Right ventricle myocardium superior (tissue), 1 donor: ENCODE results near the gene PCYT1B. TPM values are rescaled to one million over a fixed set of nuclear protein-coding genes. Genes with fewer than 3 reads are reported as not detected.

Experiments
- ATAC-seq: fragments of 200-7000 bp; cut with Tn5 transposase; one replicate; pipeline ENCODE4 v1.9.1; 2020; ENCODE audit warnings: mild to moderate bottlenecking; ENCODE audit not compliant: poor library complexity
- DNase-seq: peaks from one replicate; pipeline ENCODE4 v3.0.0-alpha.2; 2020
- intact Hi-C: fragments of 100-400 bp; cut with DNase I; formaldehyde crosslinking; loops from one replicate; pipeline ENCODE4 v1.11.2; 2022
- total RNA-seq: library from RNA; stranded (reverse); fragmentation: NEBNext Ultra II Directional; extraction: Animal tissue kit (Norgen Biotek cat#: 25700); gene quantifications from one replicate; pipeline ENCODE4 v1.2.1, GENCODE V29; 2021
- donor health status: DM: no; HTN: yes; CAD: no; lungs with severe emphysema.

PCYT1B gene
- total RNA-seq, 1 donor from 2014 or later, result not detected

DNA sequence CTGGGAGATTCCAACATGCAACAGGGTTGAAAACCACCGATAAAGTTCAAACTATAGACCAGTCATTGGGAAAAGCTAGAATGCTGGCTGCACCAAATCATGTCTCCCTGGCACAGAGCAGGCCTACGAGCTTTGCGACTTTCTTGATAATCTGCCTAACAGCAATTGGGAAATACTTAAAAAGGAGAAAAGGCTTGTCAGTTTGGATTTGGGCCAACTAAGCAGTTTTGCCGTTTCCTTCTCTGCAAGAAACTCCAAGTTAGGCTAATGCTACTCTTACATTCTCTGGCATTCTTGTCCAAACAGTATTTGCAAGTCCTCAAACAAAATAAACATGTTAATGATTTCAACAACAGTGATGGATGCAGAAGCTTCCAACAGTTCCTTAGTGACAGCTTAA, 94.1 kb downstream of the PCYT1B start:
- intact Hi-C loops, result no loop called here
- ATAC-seq, result no peak
- no peak for DNase-seq

DNA sequence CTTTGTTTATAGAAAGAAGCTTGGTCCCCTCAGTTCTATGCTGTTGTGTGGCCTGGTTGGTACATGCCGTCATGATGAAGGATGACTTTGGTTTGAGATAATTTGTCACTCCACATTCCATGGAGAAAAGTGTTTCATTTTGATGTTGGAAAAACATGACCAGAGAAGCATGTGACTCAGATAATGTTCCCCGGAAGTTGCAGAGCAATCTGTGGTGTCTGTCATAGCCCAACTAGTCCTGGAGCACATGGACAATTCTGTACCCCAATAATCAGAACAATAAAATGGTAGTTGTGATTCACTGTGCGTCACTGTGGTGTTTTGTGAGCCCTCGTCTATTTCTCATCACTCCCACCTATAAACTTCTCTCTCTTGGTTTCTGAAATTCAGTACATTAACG, 97.0 kb downstream of the PCYT1B start:
- intact Hi-C loops, result no loop called here
- no peak for ATAC-seq
- DNase-seq, result no peak

DNA sequence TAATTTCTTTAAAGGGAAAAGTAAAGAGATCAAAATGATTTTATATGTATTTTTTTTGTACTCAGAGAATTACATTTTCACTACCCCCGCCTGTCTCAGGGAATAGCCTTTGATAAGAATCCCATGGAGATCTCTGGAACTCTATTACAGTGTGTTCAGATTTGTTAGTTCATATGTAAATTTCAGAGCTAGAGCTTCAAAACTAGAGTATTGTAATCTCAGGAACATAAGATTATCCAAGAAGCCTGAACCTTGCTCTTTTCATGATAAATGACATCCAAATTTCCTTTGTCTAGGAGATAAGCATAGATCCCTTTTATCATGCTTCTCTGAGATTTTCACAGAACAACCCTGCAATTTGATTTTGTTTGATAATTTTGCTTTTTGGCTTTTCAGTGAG, 99.2 kb downstream of the PCYT1B start:
- intact Hi-C loops, result no loop called here
- no peak for ATAC-seq
- no peak for DNase-seq

DNA sequence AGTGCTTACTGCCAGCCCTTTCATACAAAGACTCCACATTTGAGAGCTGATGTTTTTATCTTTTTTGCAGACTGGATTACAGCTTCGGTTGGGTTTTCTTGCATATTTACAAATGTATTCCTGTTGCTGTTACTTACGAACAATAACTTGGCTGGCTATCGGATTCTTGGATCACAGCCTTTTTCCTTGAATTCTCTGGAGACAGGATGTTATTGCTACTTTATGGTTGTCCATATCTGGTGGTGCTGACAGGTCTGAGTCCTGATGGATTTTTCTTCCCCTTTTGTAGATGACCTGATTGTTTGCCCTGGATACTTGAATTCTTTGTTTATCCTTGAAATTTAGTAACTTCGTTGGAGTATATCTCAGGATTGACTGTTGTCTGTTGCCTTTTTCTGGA, 104.4 kb downstream of the PCYT1B start:
- intact Hi-C loops, result no loop called here
- ATAC-seq, result no peak
- no peak for DNase-seq

DNA sequence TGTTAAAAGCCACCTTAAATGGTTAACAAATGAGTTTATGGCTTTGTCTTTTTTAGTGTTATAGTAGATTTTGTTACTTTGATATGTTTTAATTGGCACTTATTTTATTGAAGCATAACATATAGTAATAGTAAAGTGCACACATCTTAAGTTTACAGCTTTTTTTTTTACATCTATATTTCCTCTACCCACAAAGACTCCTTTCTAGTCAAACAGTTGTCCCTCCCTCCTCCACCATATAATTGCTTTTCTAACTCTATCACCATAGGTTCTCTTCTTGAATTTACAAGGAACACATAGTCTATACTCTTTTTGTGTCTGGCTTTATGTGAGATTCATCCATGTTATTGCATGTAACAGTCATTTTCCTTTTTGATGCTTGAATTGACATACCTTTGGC, 110.6 kb downstream of the PCYT1B start:
- no peak for ATAC-seq
- DNase-seq, result no peak
- intact Hi-C loops, result no loop called here

DNA sequence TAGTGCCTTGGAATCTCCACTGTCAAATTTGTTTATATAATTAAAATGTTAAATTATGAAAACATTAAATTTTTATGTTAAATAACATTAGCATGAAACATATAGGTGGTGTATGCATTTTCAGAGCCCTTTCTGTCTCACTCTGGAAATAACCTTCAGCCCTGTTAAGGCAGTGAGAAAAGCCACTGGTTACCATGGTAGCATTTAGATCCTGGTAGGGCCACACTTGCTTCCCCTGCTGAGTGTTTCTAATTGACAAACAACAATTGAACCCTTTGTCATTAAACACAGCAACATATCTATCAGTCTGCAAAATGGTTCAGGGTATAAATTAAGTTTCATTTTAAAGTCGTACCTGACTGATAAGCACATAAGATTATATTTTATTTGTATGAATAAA, 118.5 kb downstream of the PCYT1B start:
- no peak for ATAC-seq
- DNase-seq, result no peak
- intact Hi-C loops, result no loop called here

DNA sequence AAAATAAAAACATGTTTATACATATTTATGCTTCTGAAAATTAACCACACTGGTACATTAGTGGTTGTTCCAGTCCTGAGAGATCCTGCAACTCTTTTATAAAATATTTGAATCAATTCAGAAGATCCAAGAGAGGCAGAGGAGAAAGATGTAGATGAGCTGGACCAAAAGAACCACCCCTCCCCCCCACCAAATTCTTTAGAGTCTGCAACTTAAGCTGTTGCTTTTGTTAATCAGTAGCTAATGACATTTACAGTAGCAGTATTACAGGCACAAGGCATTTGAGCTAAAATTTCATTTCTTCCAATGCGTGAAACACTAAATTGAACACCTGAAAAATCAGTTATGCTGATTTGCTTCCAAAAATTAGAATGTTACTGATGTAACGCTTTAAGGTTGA, 120.5 kb downstream of the PCYT1B start:
- intact Hi-C loops, result no loop called here

DNA sequence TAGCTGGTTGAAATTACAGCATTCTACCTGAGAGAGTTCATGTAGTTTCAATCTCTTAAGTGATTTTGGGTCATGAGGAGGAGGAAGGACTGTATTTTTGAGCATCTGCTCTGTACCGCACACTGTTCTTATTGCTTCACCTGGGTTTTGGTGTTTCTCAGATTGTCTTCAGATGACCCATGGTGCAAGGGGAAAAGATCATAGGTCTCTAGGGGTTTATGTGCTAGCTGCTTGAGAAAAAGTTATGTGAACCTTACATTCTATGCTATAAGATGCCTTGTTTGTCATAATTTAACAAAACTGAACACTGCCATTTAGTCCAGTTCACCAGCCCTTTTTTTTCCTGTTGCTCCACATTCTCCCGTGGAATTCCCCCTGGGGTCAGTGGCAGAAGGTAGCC, 121.7 kb downstream of the PCYT1B start:
- ATAC-seq, result no peak
- intact Hi-C loops, result no loop called here
- no peak for DNase-seq

More for the DNA sequence above, 120.5 kb downstream of the PCYT1B start:
- ATAC-seq (no peak), DNase-seq (no peak)

DNA sequence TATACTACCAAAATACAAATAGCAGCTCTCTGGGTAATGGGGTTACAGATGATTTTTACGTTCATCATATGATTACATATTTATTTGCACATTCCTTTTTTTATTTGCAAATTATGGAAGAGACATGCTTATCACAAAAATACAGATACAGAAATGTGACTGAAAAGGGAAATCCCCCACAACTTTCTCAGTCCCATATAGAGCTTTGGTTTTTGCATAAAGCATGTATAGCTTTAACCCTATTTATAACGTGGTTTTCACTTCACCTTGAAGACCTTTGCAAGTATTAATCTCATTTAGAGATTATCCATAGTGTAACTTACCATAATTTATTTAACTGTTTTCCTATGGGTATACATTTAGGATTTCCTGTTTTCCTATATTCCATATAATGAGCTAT, 126.7 kb downstream of the PCYT1B start:
- DNase-seq (no peak), ATAC-seq (no peak)
- intact Hi-C loops, result no loop called here

DNA sequence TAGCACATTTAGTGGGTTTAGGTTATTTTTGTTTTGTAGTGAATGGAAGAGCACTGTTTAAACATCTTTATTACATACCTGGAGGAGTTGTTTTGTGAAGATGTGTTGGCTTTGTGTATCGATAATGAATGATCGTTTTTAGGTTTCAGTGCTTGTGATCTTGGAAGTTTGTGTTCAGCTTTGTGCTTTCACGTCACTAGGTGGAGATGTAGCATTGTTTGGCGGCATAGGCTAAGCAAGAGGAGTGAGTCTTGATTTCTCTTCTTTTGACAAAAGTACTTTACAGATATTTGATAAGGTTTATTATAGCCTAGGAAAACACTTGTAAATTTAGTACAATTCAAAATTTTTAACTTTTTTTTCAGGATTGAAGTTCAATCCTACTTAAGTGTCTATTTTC, 131.7 kb downstream of the PCYT1B start:
- DNase-seq (no peak), ATAC-seq (no peak)
- intact Hi-C loops, result no loop called here

DNA sequence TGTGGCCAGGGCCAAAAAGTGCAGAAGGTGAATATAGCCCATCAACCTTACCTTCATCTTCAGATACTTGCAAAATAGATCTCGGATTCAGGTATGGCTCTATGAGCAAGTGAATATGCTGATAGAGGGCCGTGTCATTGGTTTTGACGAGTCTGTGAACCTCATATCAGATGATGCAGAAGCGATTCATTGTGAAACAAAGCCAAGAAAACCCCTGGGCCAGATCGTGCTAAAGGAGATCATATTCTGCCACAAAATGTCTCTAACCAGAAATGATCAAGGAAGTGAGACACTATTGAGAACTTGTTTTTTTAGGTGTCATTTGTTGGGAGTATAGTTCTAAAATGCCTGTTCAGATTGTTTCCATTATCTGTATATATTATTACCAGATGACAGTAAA, 133.7 kb downstream of the PCYT1B start:
- ATAC-seq (no peak), DNase-seq (no peak)
- intact Hi-C loops, result no loop called here

DNA sequence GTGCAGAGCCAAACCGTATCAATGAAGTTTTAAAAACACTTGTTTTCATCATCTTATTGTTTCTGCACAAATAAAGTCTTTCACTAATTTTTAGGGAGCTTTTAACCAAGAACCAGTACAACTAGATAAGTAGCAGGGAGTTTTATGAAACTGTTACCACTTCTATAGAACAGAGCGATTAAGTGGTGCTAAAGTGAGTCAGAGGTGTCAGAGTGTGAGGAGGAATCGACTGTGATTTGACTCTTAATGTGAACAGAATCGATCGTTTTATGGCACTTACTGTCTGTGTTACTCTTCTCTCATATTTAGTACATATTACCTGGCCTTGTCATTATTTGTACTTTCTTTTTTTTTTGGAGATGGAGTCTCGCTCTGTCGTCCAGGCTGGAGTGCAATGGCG, 138.8 kb downstream of the PCYT1B start:
- no peak for DNase-seq
- intact Hi-C loops, result no loop called here
- ATAC-seq, result no peak

Other genes starting within 250 kb of the PCYT1B start
- gene PDK3, start 182.1 kb downstream of the PCYT1B start, total RNA-seq, result 5.1 TPM
- gene POLA1, start 46.6 kb upstream of the PCYT1B start, total RNA-seq, result 5.9 TPM